CD4-positive, alpha-beta T cell treated with Interferon gamma for 1 hour (primary cell): ENCODE results near the gene PAX8.
A peak's percentile ranks its signal among the peaks of the same experiment; 100 is the strongest.

Experiments
- DNase-seq: peaks from one replicate; pipeline ENCODE4 v3.0.0-alpha.2; 2020

Gene PAX8

GRCh38 chr2:113264713-113265403, 13.9 kb downstream of the PAX8 start:
- no peak for DNase-seq

- DNase-seq = no peak
These were observed 15.2 kb downstream of the PAX8 start for GRCh38 chr2:113263546-113263945.

DNA sequence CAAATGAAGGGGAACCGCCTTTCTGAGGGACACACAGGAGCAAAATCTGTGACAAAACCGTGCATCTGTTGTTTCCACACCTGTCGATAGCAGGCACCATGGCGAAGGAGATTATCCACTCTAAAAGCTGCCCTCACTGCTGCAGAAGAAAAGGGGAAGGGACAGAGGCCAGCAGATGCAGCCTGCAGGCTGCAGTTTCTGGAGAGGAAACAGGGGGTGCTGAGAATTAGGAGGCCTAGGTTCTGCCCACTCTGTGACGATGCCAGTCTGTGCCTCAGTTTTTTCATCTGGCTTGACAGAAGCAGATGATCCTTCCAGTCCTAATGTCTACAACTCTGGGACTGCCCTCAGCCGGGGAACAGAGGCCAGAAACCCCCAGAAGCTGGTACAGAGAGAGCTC, 17.7 kb downstream of the PAX8 start:
- DNase-seq = no peak

DNA sequence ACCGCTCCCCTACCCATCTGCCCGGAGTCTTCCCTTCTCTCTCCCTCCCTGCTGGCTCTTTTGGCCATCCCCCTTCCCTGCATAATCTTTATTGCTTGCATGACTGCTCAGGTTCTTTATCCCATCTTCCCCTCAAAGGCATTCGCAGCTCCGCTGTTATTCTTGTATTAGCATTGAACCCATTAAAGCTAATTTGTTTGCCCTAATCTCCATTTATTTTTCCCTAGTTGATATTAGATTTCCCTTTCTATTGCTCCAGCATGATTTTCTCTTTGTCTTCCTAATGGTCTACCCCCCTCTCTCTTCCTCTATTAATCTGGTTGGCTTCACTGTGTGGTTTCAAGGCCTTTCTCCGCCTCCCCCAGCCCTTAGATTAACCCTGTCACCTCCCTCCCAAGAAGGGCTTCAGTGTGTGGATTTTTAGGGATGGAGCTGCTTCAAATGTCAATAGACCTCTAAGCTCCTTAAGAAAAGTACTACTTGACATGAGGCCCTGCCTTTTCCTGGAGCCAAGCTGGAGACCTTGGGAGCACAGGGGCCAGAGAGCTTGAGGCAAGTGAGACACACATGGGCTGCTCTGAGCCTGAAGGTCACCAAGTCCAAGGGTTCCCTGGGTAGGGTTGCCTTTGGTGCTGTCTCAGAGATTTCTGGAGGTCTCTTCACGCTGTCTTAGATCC, 20.1 kb downstream of the PAX8 start:
- DNase-seq = no peak

- no peak for DNase-seq
These were observed 21.0 kb downstream of the PAX8 start for GRCh38 chr2:113257516-113258264.

DNA sequence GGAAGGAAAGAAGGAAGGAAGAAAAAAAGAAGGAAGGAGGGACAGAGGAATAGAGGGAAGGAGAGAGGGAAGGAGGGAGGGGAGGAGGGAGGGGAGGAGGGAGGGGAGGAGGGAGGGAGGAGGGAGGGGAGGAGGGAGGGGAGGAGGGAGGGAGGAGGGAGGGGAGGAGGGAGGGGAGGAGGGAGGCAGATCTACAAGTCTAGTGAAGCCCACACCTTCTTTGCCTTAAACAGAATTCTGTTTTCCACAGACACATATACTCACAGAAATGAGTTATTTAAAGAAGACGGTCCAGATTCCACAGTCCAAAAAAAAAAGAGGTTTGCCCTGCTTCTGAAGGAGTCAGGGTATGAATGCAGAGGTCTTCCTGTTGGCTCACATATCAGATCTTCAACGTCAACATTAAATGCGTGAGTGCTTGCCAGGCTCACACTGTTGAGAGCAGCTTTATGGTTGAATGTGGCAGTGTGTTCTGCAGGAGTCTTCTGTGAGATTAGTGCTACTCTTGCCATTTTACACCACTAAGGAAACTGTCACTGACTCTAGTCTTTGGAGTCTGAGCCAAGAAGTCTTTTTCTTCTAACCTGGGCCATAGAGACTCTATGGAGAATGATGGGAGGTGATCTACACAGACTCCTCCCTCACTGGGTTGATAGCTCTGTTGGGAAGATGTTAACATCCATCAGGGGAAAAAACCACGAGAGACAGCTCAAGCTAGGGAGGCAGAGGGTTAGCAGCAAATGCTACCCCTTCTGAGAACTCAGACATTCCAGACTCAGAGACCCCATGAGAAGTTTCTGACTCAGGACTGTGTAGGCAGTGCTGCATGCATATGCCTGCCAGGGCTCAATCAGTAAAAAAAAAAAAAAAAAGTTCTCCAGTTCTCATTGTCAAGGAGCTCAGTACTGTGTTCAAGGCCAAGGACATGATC, 23.3 kb downstream of the PAX8 start:
- no peak for DNase-seq

DNA sequence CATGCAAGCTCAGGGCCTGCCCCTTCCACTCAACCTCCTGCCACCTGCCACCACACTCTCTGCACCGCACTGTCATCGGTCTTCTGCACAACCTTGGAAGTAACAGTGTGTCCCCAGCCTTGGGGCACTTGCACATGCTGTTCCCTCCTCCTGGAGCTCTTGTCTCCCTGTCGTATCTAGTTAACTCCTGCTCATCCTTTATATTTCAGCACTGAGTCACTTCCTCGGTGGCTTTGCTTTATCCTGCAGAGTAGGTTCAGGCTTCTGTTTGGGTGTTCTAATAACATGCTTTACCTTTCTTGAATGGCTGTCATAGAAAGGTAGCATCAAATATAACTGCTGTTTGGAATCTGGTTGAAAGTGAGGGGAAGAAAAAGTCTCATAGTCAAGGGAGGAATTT, 25.3 kb downstream of the PAX8 start:
- no peak for DNase-seq

- DNase-seq = no peak
These were observed 26.6 kb downstream of the PAX8 start for GRCh38 chr2:113252047-113252590.

DNA sequence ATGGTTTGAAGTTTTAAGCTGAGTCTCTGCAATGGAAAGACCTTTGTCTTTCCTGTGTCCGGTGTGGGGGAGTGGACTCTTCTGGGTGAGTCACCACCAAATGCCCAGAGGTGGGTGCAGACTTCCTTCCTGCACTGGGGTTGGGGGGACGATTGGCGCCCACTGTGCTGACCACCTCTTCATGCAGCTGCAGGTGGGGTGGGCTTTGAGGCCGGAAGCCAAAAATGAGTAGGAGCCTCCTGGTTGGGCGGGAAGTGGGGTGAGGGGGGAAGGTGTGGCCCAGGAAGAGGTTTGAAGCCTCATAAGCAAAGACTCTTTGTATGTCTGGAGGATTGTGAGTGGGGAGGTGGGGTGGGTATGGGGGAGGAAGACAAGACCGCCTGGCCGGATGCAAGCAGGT, 27.6 kb downstream of the PAX8 start:
- DNase-seq = no peak

GRCh38 chr2:113248997-113249770, 29.5 kb downstream of the PAX8 start:
- DNase-seq = peak; percentile 71

DNA sequence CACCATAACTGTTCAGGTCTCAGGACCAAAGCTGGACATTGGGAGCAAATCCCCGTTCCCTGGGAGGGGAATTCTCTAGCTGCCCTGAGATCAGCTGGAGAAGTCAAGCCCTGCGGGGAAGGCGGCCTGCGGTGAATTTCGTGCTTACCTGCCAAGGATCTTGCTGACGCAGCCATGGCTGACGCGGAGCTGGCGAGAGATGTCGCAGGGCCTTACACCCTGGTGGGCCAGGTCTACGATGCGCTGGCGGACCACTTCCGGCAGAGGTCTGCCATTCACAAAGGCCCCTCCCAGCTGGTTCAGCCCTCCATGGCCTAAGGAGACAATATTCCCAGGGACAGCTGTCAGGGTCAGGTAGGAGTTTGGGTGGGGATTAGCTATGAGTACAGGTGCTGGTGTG, 32.1 kb downstream of the PAX8 start:
- no peak for DNase-seq

DNA sequence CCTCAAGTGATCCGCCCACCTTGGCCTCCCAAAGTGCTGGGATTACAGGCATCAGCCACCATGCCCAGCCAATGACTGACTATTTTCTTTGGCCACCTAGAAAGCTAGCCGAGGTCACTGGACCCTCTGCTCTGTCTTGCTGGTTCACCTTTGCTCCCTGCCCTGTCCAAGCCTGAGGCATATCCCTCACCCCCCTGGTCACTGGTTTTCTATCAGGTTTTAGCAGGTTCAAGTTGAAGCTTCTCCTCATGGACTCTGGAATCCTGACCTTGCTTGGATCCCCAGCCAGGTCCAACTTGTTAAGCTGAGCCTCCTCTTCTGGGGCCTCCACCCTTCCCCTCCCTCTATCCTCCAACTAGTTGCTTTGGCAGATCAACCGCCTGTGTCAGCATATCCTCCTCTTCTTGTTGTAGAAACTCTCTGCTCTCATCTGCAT, 33.4 kb downstream of the PAX8 start:
- DNase-seq = no peak

DNA sequence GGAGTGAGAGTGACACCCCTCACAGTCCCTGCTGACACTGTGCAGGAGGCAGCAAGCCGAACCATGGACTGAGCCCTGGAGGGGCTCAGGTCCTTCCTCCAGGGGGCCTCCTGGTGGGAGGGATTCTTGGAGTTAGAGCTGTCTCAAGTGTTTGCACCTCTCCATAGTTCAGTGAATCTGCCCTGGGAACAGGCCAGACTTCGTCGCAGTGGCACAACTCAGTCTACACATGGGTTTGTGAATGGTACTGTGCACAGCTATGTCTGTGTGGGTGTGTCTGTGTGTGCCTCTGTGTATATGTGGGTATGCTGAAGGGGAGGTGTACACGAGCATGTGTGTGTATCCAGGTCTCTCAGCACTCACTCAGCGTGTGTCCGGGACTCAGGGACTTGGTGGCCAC, 36.4 kb downstream of the PAX8 start:
- no peak for DNase-seq

DNA sequence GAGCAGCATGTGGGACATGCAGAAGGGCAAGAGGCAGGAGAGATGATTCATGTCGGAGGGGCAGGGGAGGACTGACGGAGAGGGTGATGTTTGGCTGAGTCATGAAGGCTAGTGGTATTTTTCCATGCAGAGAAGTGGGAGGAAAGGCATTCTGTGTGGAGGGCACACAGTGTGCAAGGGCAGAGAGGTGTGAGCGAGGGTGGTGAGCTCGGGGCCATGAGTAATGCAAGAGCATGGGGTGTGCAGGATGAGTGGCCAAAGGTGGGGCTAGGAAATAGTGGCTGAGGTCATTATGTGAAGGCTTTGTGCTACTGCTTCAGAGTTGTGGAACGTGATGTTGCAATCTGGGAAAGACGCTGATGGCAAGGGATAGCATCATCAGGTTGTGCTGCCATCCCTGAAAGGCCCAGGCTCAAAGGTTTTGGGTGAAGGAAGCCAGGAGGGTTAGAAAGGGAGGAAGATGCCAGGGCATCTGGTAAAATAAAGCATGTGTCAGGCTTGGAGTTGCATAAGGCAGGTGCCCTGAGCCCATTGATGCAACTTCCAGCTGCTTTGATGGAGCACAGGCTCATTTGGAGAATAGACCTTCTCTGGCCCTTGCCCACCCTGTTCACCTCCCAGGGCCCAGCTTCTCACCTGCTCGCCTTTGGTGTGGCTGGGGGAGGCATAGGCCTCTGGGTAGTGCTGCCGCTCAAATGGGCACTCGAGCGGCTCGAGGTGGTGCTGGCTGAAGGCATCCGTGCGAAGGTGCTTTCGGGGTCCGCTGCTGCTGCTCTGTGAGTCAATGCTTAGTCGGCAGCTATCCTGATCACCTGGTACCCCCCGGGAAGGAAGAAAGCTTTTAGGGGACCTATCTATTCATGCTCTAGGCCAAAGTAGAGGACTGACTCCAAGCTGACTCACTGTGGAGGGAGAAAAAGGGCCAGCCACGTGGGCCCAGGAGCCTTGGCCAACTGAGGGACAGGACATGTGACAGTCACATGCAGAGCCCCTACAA, 37.5 kb downstream of the PAX8 start:
- DNase-seq = peak; percentile 34

- no peak for DNase-seq
These were observed 38.4 kb downstream of the PAX8 start for GRCh38 chr2:113240150-113240914.

GRCh38 chr2:113238871-113239839, 39.6 kb downstream of the PAX8 start:
- DNase-seq = no peak

DNA sequence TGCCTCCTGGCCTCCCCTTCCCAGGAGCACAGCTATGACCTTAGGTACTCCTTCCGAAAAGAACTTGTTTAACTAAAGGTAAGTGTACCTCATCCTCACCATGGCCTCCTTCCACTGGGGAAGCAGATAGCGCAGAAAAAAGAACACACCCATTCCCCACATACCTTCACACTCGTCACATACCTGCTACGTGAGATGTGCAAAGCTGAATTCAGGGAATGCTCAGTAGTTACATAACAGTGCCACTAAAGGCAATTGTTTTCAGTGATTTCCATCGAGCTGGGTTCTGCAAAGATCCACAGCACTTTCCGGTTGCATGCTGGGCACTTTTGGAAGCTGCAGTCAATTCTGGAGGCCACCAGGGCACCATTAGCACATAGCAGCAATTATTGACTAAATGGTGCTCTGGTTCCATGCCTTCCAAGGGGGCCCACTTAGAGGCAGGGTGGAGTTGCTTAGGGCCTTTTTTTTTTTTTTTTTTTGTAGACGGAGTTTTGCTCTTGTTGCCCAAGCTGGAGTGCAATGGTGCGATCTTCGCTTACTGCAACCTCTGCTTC, 41.0 kb downstream of the PAX8 start:
- no peak for DNase-seq
